ENCODE results near the gene SIX2. TPM values are rescaled to one million over a fixed set of nuclear protein-coding genes. Genes with fewer than 3 reads are reported as not detected.
"Not testable (repeated sequence)": the region's sequence is repeated elsewhere in the genome, so short reads cannot be mapped to it uniquely, and the experiment has no call there.

Gene SIX2
- not detected for polyA plus RNA-seq (ENCODE audit: low read depth in 6 of 6)

DNA sequence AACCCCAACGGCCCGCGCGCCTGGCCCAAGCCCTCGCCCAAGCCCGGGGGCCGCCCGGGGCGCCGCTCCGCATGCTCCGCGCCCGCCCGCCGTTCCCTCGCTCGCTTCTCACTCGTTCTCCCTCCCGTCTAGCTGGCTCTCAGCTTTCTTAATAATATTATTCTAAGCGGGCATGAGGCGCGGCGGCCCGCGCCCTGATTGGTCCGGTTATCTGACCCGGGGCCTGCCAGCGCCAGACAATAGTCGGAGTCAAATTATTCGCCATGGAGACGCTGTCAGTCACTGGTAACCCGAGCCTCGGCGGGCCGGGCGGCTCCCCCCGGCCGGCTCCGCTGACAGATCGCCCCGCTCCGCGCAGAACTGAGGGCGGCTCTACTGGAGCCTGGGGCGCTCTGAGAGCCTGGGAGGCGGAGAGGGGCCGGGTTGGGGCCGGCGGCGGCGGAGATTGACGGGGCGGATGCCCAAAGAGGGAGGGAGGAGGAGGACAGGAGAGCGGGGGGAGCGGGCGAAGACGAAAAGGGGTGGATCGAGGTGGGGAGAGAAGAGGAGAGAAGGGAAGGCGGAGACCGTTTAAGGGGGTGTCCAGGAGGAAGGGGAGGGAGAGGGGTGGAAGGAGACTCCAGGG is at the start of gene SIX2:
Gene SIX2, minus strand, starts transcription at position 150 of the 625 bp plus-strand sequence. CDS start 342 bp downstream, outside the sequence.
- Mint-ChIP-seq H3K36me3 (no peaks in the 10 kb centered on the region), H3K4me3 (peak within 1 kb of the TSS; percentile 77 to 92 (median 87)), H3K27me3 (peaks cover 58 to 83% (median 76%) of the 10 kb centered on the region in 3 donors), H3K9me3 (peaks cover 0 to 3% (median 0%) of the 10 kb centered on the region in 7 donors), H3K27ac (peak within 1 kb of the TSS in 2 of 6 donors; percentile 42 to 82), H3K4me1 (peaks cover 35 to 69% (median 65%) of the 10 kb centered on the region in 3 donors)
- DNase-seq: no peak
- ATAC-seq (ENCODE audit: low read depth in 2 of 2): peak; percentile 14 to 36

DNA sequence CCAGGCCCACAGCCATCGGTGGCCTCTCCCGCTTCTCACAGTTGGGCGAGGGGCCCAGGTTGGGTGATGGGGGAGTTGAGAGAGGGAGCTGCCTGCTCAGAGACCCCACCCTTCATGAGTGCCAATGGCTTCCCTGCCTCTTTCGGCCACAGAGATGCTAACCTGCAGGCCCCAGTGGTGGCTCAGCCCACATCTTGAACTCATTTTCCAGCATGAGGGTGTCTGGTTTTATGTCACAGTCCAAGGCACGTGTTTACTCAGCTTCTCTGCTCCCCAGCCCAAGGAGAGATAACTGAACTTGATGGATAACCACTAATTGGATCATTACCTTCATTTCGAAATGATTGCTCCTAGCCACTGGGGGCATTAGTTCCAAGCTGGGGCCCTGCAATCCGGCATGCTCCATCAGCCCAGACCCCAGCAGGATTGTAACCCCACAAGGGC is 45.9 kb upstream of the SIX2 start:
- Mint-ChIP-seq H3K27me3 (peaks cover 13 to 18% (median 17%) of the 10 kb centered on the region in 3 donors), H3K4me3 (no peak overlapping the region), H3K27ac (no peak overlapping the region), H3K9me3 (peaks cover 0 to 10% (median 0%) of the 10 kb centered on the region in 7 donors), H3K4me1 (no peaks in the 10 kb centered on the region), H3K36me3 (no peaks in the 10 kb centered on the region)
- ATAC-seq (ENCODE audit: low read depth in 2 of 2) (no peak), DNase-seq (no peak)

DNA sequence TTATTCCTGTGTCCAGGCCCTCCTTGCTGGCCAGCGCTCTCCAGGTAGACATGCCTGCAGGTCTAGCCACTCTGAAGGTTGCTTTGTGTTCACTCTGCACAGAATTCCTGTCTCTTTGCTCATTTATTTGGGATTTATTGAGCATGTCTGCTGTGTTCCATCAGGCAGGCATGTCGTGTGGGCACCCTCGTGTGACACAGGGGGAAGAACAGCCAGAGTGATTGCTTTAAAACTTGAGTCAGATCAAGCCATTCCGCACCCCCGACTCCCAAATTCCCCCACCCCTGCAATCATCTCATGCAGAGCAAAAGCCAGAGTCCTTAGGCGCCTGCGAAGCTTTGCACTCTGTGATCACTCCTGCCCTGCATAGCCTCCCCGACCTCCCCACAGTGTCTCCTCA is 44.7 kb upstream of the SIX2 start:
- no peaks in the 10 kb centered on the region for H3K4me1 Mint-ChIP-seq
- ATAC-seq (ENCODE audit: low read depth in 2 of 2): no peak
- no peak overlapping the region for H3K4me3 Mint-ChIP-seq
- H3K27ac Mint-ChIP-seq: no peak overlapping the region
- peaks cover 13 to 17% (median 16%) of the 10 kb centered on the region in 3 donors for H3K27me3 Mint-ChIP-seq
- no peak for DNase-seq
- H3K36me3 Mint-ChIP-seq: no peaks in the 10 kb centered on the region
- H3K9me3 Mint-ChIP-seq: peaks cover 0 to 10% (median 0%) of the 10 kb centered on the region in 7 donors

DNA sequence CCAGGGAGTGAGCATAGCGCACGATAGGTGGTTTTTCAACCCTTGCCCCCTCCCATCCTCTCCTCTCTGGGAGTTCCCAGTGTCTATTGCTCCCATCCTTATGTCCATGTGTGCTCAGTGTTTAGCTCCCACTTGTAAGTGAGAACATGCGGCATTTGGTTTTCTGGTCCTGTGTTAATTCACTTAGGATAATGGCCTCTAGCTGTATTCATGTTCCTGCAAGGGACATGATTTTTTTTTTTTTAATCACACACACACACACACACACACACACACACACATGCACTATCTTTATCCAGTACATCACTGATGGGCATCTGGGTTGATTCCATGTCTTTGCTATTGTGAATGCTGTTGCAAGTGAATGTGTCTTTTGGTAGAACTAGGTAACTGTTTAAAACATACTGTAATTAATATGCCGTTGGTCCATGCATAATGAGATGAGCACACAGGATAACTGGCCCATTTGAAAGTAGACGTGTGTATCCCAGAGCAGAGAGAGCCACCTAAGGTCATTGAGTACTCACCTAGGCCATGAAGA is 43.2 kb upstream of the SIX2 start:
- peaks cover 11 to 17% (median 16%) of the 10 kb centered on the region in 3 donors for H3K27me3 Mint-ChIP-seq
- H3K36me3 Mint-ChIP-seq: no peaks in the 10 kb centered on the region
- no peak overlapping the region for H3K27ac Mint-ChIP-seq
- no peaks in the 10 kb centered on the region for H3K4me1 Mint-ChIP-seq
- peaks cover 0 to 3% (median 2%) of the 10 kb centered on the region in 7 donors for H3K9me3 Mint-ChIP-seq
- no peak overlapping the region for H3K4me3 Mint-ChIP-seq
- no peak for DNase-seq
- no peak for ATAC-seq (ENCODE audit: low read depth in 2 of 2)

DNA sequence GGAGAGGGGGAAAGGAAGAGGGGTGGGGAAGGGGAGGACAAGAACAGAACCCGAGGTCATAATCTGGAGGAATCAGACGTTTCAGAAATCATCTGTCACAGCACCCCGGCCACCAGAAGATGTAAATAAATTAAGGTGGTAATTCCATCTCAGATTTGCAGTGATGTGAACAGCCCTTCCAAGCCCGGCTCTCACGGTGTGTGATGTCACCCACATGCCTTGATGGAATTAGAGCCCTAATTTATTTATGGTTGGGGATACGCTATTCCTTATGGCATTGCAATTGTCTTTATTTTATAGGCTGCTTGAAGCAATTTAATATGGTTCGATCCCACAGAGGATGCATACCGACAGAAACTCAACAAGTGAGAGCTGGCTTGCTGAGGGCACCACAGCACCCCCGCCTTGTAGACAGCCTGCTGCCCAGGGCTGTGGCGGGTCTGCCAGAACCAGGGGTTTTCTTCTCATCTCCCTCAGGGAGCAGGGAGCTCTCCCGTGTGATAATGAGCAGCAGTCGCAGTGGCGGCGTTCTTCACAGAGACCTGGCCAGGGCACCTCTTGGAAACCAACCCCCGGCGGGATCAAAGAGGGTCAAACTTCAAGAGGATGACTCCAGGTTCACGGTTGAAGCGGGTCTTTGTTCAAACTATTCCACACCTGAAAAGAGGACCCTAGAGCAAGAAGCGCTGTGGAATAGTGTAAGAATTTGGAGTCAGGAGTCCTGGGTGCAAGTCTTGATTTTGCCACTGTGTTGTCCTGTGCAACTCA is 40.5 kb upstream of the SIX2 start:
- H3K27ac Mint-ChIP-seq: no peak overlapping the region

DNA sequence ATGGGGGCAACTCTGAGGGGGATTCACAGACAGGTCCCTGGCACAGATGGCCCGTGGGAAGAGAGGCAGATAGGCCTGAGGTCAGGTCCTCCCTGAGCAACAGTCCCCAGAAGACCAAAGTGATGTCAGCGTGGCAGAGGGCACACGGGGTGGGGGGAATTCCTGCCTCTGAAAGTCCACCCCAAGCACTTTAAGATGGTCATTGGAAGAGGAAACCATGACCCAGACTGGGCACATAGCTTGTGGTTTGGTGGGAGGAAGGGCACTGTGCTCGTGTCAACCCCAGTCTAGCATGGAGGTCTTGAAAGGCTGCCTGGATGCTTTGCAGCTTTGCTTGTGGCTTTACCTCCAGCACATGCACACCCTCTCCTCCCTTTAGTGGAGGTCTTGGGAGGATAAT is 38.0 kb upstream of the SIX2 start:
- Mint-ChIP-seq H3K27me3 (peaks cover 24 to 40% (median 34%) of the 10 kb centered on the region in 3 donors), H3K4me1 (no peaks in the 10 kb centered on the region), H3K9me3 (peaks cover 0 to 3% (median 0%) of the 10 kb centered on the region in 7 donors), H3K36me3 (no peaks in the 10 kb centered on the region), H3K4me3 (no peak overlapping the region), H3K27ac (no peak overlapping the region)
- DNase-seq (no peak), ATAC-seq (ENCODE audit: low read depth in 2 of 2) (no peak)

More for the DNA sequence above, 40.5 kb upstream of the SIX2 start:
- no peak for ATAC-seq (ENCODE audit: low read depth in 2 of 2)
- Mint-ChIP-seq H3K4me3 (peak overlapping the region in 1 of 8 donors; percentile 36), H3K4me1 (no peaks in the 10 kb centered on the region), H3K9me3 (peaks cover 0 to 3% (median 0%) of the 10 kb centered on the region in 7 donors), H3K27me3 (peaks cover 17 to 24% (median 22%) of the 10 kb centered on the region in 3 donors), H3K36me3 (no peaks in the 10 kb centered on the region)
- no peak for DNase-seq

DNA sequence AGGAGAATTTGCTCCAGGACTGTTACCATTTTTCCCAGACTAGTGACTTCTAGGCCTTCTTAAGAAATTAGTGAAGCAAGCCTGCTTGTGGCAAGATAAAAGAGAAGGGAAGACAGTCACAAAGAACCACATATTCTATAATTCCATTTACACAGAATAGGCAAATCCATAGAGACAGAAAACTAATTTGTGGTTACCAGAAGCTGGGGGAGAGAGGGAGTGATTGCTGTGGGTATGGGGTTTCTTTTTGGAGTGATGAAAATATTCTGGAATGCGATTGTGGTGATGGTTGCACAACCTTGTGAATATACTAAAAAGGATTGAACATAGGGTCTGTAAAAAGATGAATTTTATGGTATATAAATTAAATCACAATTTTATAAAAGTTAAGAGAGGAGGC is 37.5 kb upstream of the SIX2 start:
- DNase-seq: no peak
- ATAC-seq (ENCODE audit: low read depth in 2 of 2): no peak
- Mint-ChIP-seq H3K36me3 (no peaks in the 10 kb centered on the region), H3K4me1 (no peaks in the 10 kb centered on the region), H3K27me3 (peaks cover 26 to 43% (median 35%) of the 10 kb centered on the region in 3 donors), H3K9me3 (peaks cover 0 to 3% (median 0%) of the 10 kb centered on the region in 7 donors), H3K4me3 (no peak overlapping the region), H3K27ac (no peak overlapping the region)

DNA sequence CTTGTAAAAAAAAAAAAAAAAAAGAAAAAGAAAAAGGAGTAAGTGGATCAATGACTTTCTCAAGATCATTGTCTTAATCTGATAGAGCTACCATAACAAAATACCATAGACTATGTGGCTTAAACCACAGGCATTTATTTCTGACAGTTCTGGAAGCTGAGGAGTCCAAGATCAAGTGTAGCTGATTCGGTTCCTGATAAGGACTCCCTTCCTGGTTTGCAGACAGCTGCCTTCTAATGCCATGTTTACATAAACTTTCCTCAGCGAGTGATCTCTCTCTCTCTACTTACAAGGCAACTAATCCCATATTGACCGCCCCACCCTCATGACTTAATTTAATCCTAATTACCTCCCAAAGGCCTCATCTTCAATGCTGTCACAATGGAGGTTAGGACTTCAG is 36.5 kb upstream of the SIX2 start:
- Mint-ChIP-seq H3K4me3 (no peak overlapping the region), H3K27ac (no peak overlapping the region), H3K27me3 (peaks cover 26 to 43% (median 31%) of the 10 kb centered on the region in 3 donors), H3K36me3 (no peaks in the 10 kb centered on the region), H3K9me3 (peaks cover 0 to 3% (median 0%) of the 10 kb centered on the region in 7 donors), H3K4me1 (no peaks in the 10 kb centered on the region)
- ATAC-seq (ENCODE audit: low read depth in 2 of 2): no peak
- no peak for DNase-seq

DNA sequence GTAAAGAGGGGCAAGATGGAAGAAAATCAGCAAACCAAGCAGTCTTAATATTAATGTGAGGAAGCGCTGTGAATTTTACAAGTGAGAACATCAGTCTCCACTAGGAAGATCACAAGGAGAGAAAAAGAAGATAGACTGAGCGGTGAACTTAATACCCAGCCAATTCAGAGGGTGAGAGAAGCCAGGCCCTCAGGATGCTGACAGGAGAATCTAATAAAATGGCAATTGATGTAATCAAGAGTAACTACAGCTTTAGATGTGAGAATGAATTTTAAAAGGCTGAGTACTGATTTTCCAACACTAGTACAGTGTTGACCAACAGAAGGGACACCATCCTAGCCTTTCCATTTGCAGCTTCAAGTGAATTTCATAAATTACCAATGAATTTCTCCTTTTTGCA is 35.7 kb upstream of the SIX2 start:
- no peak overlapping the region for H3K27ac Mint-ChIP-seq
- no peak for DNase-seq
- H3K4me1 Mint-ChIP-seq: no peaks in the 10 kb centered on the region
- peaks cover 0 to 3% (median 0%) of the 10 kb centered on the region in 7 donors for H3K9me3 Mint-ChIP-seq
- no peak overlapping the region for H3K4me3 Mint-ChIP-seq
- no peaks in the 10 kb centered on the region for H3K36me3 Mint-ChIP-seq
- peaks cover 26 to 43% (median 31%) of the 10 kb centered on the region in 3 donors for H3K27me3 Mint-ChIP-seq
- ATAC-seq (ENCODE audit: low read depth in 2 of 2): no peak

DNA sequence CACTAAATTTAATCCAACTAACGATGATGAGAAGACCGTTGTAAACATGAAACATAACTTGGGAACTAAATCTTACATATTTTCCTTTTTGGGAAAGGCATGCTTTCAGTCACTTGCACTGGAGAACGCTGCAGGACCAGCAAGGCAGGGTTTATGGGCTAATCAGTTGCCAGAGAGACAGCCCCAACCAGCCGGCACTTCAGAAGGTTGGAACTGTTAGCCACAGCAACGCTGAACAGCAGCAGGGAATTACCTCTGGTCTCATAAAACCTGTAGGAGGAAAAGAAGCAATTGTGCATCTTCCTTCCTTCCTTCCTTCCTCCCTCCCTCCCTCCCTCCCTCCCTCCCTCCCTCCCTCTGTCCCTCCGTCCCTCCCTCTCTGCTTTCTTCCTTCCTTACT is 33.9 kb upstream of the SIX2 start:
- H3K27ac Mint-ChIP-seq: no peak overlapping the region
- H3K36me3 Mint-ChIP-seq: no peaks in the 10 kb centered on the region
- H3K4me1 Mint-ChIP-seq: no peaks in the 10 kb centered on the region
- no peak for ATAC-seq (ENCODE audit: low read depth in 2 of 2)
- peaks cover 26 to 43% (median 29%) of the 10 kb centered on the region in 3 donors for H3K27me3 Mint-ChIP-seq
- DNase-seq: no peak
- no peak overlapping the region for H3K4me3 Mint-ChIP-seq
- H3K9me3 Mint-ChIP-seq: no peaks in the 10 kb centered on the region

DNA sequence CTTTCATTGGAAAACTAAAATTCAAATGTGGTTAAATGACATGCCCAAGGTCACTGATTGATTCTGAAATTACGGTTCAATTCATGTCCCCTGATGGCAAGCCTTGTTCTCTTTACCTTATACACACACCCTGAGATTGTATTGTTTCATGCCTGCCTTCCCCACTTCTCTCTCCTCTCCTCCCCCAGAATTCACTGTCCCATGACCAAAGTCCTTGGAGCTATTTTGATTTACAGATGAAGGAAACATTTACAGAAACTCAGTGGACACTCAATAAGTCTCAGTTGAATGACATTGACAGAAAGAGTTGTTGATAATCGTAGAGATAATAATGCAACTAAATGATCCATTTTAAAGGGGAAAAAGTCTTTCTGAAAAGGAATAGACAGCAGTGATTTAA is 33.1 kb upstream of the SIX2 start:
- no peak for DNase-seq
- H3K27me3 Mint-ChIP-seq: peaks cover 26 to 43% (median 29%) of the 10 kb centered on the region in 3 donors
- no peaks in the 10 kb centered on the region for H3K36me3 Mint-ChIP-seq
- ATAC-seq (ENCODE audit: low read depth in 2 of 2): no peak
- H3K27ac Mint-ChIP-seq: peak overlapping the region in 2 of 6 donors; percentile 13
- H3K9me3 Mint-ChIP-seq: no peaks in the 10 kb centered on the region
- H3K4me3 Mint-ChIP-seq: no peak overlapping the region
- no peaks in the 10 kb centered on the region for H3K4me1 Mint-ChIP-seq

DNA sequence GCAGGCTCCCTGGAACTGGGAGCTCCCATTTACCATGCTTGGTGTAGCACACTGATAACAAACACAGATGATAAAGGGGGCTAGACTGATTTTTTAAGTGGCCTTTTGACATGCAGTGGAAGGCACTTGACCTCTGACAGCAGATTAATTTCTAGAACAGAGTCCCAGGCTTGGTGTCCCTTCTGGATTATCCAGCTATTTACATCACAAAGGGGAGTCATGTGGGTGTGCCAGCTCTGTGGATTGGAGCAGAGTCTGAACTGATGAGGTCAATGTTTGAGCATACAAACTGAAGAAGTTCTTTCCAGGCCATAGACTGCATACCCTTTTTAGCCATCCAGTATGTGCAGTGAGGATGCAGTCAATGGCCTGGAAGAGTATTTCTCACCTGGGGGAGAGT is 31.5 kb upstream of the SIX2 start:
- ATAC-seq (ENCODE audit: low read depth in 2 of 2) (no peak), DNase-seq (no peak)
- Mint-ChIP-seq H3K36me3 (no peaks in the 10 kb centered on the region), H3K9me3 (no peaks in the 10 kb centered on the region), H3K4me3 (no peak overlapping the region), H3K27me3 (peaks cover 26 to 36% (median 29%) of the 10 kb centered on the region in 3 donors), H3K27ac (no peak overlapping the region), H3K4me1 (no peaks in the 10 kb centered on the region)

DNA sequence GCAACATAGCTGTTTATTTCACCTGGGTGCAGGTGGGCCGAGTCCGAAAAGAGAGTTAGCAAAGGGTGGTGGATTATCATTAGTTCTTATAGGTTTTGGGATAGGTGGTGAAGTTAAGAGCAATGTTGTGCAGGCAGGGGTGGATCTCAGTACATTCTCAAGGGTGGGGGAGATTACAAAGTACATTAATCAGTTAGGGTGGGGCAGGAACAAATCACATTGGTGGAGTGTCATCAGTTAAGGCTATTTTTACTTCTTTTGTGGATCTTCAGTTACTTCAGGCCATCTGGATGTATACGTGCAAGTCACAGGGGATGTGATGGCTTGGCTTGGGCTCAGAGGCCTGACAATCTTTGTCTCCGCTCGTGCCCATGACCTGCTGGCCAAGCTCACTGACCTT is 30.6 kb upstream of the SIX2 start:
- not testable (repeated sequence) for DNase-seq; H3K4me1 Mint-ChIP-seq; ATAC-seq (ENCODE audit: low read depth in 2 of 2); H3K9me3 Mint-ChIP-seq; H3K4me3 Mint-ChIP-seq; H3K36me3 Mint-ChIP-seq
- Mint-ChIP-seq H3K27ac (peak overlapping the region in 1 of 6 donors; percentile 9), H3K27me3 (peaks cover 21 to 26% (median 24%) of the 10 kb centered on the region in 3 donors)

All from naive B cell (primary cell).